DND-41 (cell line): ENCODE data around the gene RNLS.

ENCODE experiments used
- ATAC-seq: fragments of 200-7000 bp; cut with Tn5 transposase; 3 replicates; pipeline ENCODE4 v1.9.1; 2021; ENCODE audit warnings: low read depth; ENCODE audit not compliant: insufficient read depth
- DNase-seq: peaks from one replicate; pipeline ENCODE4 v3.0.0-alpha.2; 2020
- H2AFZ ChIP-seq: 2 replicates; pipeline ENCODE4 v1.6.0; 2012; ENCODE audit warnings: low read depth, low read length
- H3K27ac ChIP-seq: 2 replicates; pipeline ENCODE4 v1.5.1; 2012; ENCODE audit warnings: low read length, inconsistent platforms
- H3K27me3 ChIP-seq: fragments of 200-600 bp; sonication (generic); 2 replicates; pipeline ENCODE4 v1.6.0; 2012; ENCODE audit warnings: low read length, mild to moderate bottlenecking, inconsistent platforms; ENCODE audit not compliant: insufficient read depth, poor library complexity
- H3K36me3 ChIP-seq: 2 replicates; pipeline ENCODE4 v1.5.1; 2012; ENCODE audit warnings: low read length, inconsistent platforms; ENCODE audit not compliant: insufficient read depth
- H3K4me1 ChIP-seq: 2 replicates; pipeline ENCODE4 v1.5.1; 2012; ENCODE audit warnings: mild to moderate bottlenecking, low read length; ENCODE audit not compliant: insufficient read depth
- H3K4me2 ChIP-seq: 2 replicates; pipeline ENCODE4 v1.6.0; 2012; ENCODE audit warnings: mild to moderate bottlenecking, moderate library complexity, low read length, inconsistent platforms; ENCODE audit not compliant: insufficient read depth
- H3K4me3 ChIP-seq, 2 experiments: fragments of 200-600 bp in 1 of 2; shearing (Covaris generic) in 1 of 2; 2 replicates each; pipeline ENCODE4 v1.5.1; 2012 to 2016; ENCODE audit warnings: inconsistent platforms in 2 of 2, low read length in 2 of 2, mild to moderate bottlenecking in 2 of 2, low read depth in 1 of 2, moderate library complexity in 1 of 2
- H3K79me2 ChIP-seq: 2 replicates; pipeline ENCODE4 v1.6.0; 2012; ENCODE audit warnings: low read length, inconsistent platforms; ENCODE audit not compliant: insufficient read depth
- H3K9ac ChIP-seq: 2 replicates; pipeline ENCODE4 v1.6.0; 2012; ENCODE audit warnings: low read depth, mild to moderate bottlenecking, inconsistent platforms, low read length, moderate library complexity
- H3K9me3 ChIP-seq: 2 replicates; pipeline ENCODE4 v1.5.1; 2012; ENCODE audit warnings: low read length, moderate library complexity, mild to moderate bottlenecking, inconsistent platforms; ENCODE audit not compliant: insufficient read depth, severe bottlenecking
- H4K20me1 ChIP-seq: 2 replicates; pipeline ENCODE4 v1.6.0; 2012; ENCODE audit warnings: low read length; ENCODE audit not compliant: insufficient read depth
- EZH2 ChIP-seq: IDR thresholded peaks from 3 replicates; pipeline ENCODE4 v1.6.1; 2012; ENCODE audit warnings: borderline replicate concordance, low read depth, mild to moderate bottlenecking, moderate library complexity, low read length, inconsistent platforms; ENCODE audit not compliant: severe bottlenecking
- TF ChIP-seq, protein P1 (sequence below): IDR thresholded peaks from 2 replicates; pipeline ENCODE4 v1.5.1; 2012; ENCODE audit warnings: borderline replicate concordance, low read length, moderate library complexity, mild to moderate bottlenecking; ENCODE audit not compliant: poor library complexity, severe bottlenecking; ENCODE audit errors: extremely low read depth

Gene RNLS

DNA sequence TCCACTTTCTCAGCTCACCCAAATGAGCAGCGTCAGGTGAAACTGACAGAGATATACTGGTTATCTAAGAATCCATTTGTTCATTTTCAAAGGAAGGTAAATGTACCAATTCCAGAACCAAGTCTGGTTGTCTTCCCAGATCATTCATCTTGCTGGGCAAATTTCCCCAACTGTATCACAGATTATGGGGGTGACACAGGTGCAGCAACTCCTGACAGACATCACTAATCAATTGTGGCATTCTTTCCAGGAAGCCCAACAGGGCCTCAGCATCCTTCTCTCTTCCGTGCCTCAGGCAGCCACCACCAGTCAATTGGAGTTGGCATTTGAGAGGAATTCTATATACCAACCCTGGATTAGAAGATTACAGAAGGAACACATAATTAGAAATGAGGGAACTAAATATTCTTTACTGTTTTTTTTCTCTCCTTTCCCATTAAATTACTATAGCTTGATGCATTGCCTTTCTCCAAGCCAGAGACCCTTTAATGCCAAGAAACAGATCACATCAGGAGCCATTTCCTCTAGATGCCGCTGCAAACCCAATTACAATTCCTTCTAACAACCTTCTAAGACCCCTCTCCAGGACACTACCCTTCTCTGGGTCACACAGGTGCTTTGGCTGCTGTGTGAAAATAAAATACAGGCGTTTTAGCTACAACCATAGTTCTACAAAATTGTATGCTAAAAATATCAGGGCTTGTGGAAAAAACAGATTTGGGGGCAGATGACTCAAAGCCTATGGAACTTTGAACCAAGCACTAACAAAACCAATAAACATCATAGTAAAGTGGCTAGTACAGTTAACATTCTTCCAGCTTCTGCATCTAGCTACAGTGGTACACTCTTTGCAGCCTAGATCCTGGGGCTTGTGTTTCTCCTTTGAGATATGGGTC, 291.6 kb downstream of the RNLS start:
- H3K4me3 ChIP-seq: no peak overlapping the region
- H3K4me2 ChIP-seq: peak overlapping the region; percentile 20; the same call in 1 of the 2 replicates
- H3K27me3 ChIP-seq: no peaks in the 10 kb centered on the region
- DNase-seq (no peak), ATAC-seq (peak; percentile 43)
- no peaks in the 10 kb centered on the region for H3K36me3 ChIP-seq
- H3K27ac ChIP-seq: peak overlapping the region; percentile 67
- no peak for TF ChIP-seq EZH2
- TF ChIP-seq, protein P1, sequence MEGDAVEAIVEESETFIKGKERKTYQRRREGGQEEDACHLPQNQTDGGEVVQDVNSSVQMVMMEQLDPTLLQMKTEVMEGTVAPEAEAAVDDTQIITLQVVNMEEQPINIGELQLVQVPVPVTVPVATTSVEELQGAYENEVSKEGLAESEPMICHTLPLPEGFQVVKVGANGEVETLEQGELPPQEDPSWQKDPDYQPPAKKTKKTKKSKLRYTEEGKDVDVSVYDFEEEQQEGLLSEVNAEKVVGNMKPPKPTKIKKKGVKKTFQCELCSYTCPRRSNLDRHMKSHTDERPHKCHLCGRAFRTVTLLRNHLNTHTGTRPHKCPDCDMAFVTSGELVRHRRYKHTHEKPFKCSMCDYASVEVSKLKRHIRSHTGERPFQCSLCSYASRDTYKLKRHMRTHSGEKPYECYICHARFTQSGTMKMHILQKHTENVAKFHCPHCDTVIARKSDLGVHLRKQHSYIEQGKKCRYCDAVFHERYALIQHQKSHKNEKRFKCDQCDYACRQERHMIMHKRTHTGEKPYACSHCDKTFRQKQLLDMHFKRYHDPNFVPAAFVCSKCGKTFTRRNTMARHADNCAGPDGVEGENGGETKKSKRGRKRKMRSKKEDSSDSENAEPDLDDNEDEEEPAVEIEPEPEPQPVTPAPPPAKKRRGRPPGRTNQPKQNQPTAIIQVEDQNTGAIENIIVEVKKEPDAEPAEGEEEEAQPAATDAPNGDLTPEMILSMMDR: peak; percentile 41
- H4K20me1 ChIP-seq: no peaks in the 10 kb centered on the region
- peak overlapping the region; percentile 55 for H2AFZ ChIP-seq
- no peak overlapping the region for H3K9ac ChIP-seq
- no peaks in the 10 kb centered on the region for H3K9me3 ChIP-seq
- H3K4me1 ChIP-seq: peaks cover 33% of the 10 kb centered on the region
- no peaks in the 10 kb centered on the region for H3K79me2 ChIP-seq

DNA sequence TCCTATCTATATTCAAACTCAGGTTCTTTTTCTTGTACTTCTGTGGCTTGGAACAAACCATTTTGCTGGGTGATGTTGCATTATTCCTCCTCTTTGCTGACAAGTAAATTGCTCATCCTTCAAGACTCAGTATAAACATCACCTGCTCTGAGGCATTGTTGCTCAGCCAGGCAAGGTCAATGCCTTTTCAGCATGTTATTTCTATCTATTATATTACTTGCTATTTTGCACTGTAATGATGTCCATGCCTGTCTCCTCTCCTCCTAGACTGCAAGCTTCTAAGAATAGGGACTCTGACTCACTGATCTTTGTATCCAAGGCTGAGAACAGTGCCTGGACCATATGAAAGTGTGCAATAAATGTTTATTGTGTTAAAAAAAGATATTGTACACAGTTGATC, 293.8 kb downstream of the RNLS start:
- TF ChIP-seq, protein P1: no peak
- no peak for TF ChIP-seq EZH2
- Histone ChIP-seq H2AFZ (no peak overlapping the region), H3K36me3 (no peaks in the 10 kb centered on the region), H3K9me3 (no peaks in the 10 kb centered on the region), H3K27me3 (no peaks in the 10 kb centered on the region), H3K4me3 (no peak overlapping the region), H3K4me1 (peaks cover 29% of the 10 kb centered on the region), H4K20me1 (no peaks in the 10 kb centered on the region), H3K27ac (no peak overlapping the region), H3K4me2 (no peak overlapping the region), H3K79me2 (no peaks in the 10 kb centered on the region), H3K9ac (no peak overlapping the region)
- DNase-seq (no peak), ATAC-seq (0 out of 3 replicates have a peak, but pooled peaks have one; percentile 13)

DNA sequence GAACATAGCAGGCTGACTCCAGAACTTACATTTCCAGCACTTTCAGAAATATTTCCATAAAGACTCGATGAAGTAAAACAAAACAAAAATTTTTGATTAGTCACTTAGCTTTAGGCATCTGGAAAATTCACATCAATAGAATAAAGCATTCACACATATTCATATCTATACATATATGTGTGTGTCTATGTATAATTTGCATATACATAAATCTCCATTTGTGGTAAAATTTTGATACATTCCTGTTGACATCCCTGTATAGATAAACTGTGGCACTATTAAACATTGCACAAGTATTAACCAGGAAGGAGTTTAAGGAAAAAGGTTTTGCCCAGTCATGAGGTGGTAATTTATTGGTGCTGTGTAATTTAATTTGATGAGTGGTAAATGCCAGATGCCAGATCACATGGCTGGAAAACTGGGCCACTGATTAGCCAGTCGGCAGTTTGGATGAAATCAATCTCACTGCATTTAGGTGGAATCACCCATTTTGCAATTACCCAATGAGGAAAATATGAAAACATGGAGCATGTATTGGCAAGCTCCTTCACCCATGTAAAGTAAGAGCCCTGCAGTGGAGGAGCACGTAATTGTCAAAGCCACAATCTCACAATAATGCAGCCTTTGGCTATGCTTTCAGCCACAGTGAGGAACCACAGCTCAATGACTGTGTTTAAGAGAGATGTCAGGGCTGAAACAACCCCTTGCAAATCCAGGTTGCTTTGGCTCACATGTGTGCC, 294.6 kb downstream of the RNLS start:
- DNase-seq: no peak
- ATAC-seq: peak; percentile 59
- H3K79me2 ChIP-seq: no peaks in the 10 kb centered on the region
- no peak overlapping the region for H3K4me3 ChIP-seq
- H3K4me1 ChIP-seq: peaks cover 29% of the 10 kb centered on the region
- H3K9me3 ChIP-seq: no peaks in the 10 kb centered on the region
- H3K27ac ChIP-seq: no peak overlapping the region
- H4K20me1 ChIP-seq: no peaks in the 10 kb centered on the region
- no peak overlapping the region for H3K4me2 ChIP-seq
- 0 out of 2 replicates have a peak overlapping the region, but pooled peaks have one; percentile 7 for H2AFZ ChIP-seq
- TF ChIP-seq, protein P1: no peak
- TF ChIP-seq EZH2: no peak
- no peaks in the 10 kb centered on the region for H3K27me3 ChIP-seq
- no peaks in the 10 kb centered on the region for H3K36me3 ChIP-seq
- H3K9ac ChIP-seq: no peak overlapping the region
